Upper lobe of left lung (tissue), 6 donors: ENCODE results near the gene B4GALNT1. TPM values are rescaled to one million over a fixed set of nuclear protein-coding genes. Genes with fewer than 3 reads are reported as not detected.
A peak's percentile ranks its signal among the peaks of the same experiment; 100 is the strongest.
"Not testable (repeated sequence)": the region's sequence is repeated elsewhere in the genome, so short reads cannot be mapped to it uniquely, and the experiment has no call there.

Experiments used
- ATAC-seq, 2 donors: fragments of 200-7000 bp; cut with Tn5 transposase; one replicate each; pipeline ENCODE4 v1.9.1; 2022; ENCODE audit warnings: mild to moderate bottlenecking in 2 of 2, moderate library complexity in 2 of 2; ENCODE audit not compliant: low FRiP score in 2 of 2
- DNase-seq, 2 donors: peaks; one replicate each; pipeline ENCODE4 v3.0.0-alpha.2; 2019 to 2020
- H3K27ac ChIP-seq, 4 donors: fragments of 200-600 bp; sonication (generic); one replicate each; pipeline ENCODE4 v1.5.1; 2016 to 2019
- H3K27me3 ChIP-seq, 4 donors: fragments of 200-600 bp; sonication (generic); one replicate each; pipeline ENCODE4 v1.5.1; 2017 to 2019
- H3K36me3 ChIP-seq, 4 donors: fragments of 200-600 bp; sonication (generic); one replicate each; pipeline ENCODE4 v1.5.1; 2016 to 2019
- H3K4me1 ChIP-seq, 4 donors: fragments of 200-600 bp; sonication (generic); one replicate each; pipeline ENCODE4 v1.5.1; 2018 to 2019
- H3K4me3 ChIP-seq, 4 donors: fragments of 200-600 bp; sonication (generic); one replicate each; pipeline ENCODE4 v1.5.1; 2017 to 2019; ENCODE audit warnings: mild to moderate bottlenecking in 2 of 4, moderate library complexity in 1 of 4
- H3K9me3 ChIP-seq, 4 donors: fragments of 200-600 bp; sonication (generic); one replicate each; pipeline ENCODE4 v1.5.1; 2018 to 2019
- EP300 ChIP-seq, 4 donors: sonication (generic); formaldehyde crosslinking; IDR thresholded peaks; one replicate each; pipeline ENCODE4 v1.5.1; 2017; ENCODE audit warnings: antibody characterized with exemption in 4 of 4, control low read depth in 2 of 4
- POLR2A ChIP-seq, 4 donors: fragments of 450-650 bp; IDR thresholded peaks; one replicate each; pipeline ENCODE4 v1.5.1; 2016 to 2017; ENCODE audit warnings: antibody characterized with exemption in 4 of 4, mild to moderate bottlenecking in 2 of 4
- POLR2AphosphoS5 ChIP-seq, 2 donors: sonication (generic); formaldehyde crosslinking; IDR thresholded peaks; one replicate each; pipeline ENCODE4 v1.5.1; 2017; ENCODE audit warnings: antibody characterized with exemption in 2 of 2
- WGBS, 2 donors: methylation state at CpG; one replicate each; pipeline ENCODE4 v1.1.5; 2017 to 2018; 5-methylcytosine and 5-hydroxymethylcytosine counted together
- total RNA-seq, 6 donors: library from RNA; depleted of rRNA in 4 of 6; stranded (reverse); fragments of >200 nt in 4 of 6; gene quantifications; one replicate each; pipeline versions ENCODE4 v1.1.0 to v1.2.1, GENCODE V29; 2016 to 2021
- TF ChIP-seq, protein P1 (sequence below), 6 experiments: fragments of 450-650 bp in 4 of 6; fragments of 200-600 bp in 2 of 6; sonication (generic) in 2 of 6; IDR thresholded peaks; one replicate each; pipeline ENCODE4 v1.5.1; 2016 to 2019; ENCODE audit warnings: antibody characterized with exemption in 6 of 6
- donor health status: DM: no; HTN: no; CAD: no; lungs with moderate emphysema.
- donor health status: DM: no; HTN: yes; CAD: no; lungs with severe emphysema.

The B4GALNT1 gene
- total RNA-seq, 6 donors from 2014 or later = under 0.01 to 2.6 (median 0.80) TPM

DNA sequence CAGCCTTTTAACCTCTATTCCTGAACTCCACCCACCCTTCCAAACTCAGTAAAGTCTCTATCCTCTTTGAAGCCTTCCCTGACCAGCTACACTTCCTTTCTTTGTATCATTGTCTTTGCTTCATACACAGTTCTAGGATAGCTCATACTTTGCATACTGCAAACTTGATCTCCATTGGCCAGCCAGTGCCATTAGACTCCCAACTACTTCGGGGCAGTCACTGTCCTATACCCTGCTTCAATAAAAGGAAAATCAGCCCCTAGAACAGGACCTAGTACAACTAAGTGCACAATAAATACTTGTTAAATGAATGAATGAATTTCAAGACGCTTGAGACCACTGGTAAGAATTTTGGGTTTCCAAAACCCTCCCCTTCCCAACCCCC, 42.5 kb downstream of the B4GALNT1 start:
- Histone ChIP-seq H3K9me3 (no peaks in the 10 kb centered on the region), H3K4me3 (peak overlapping the region in 3 of 4 donors; percentile 65 to 89 (median 72)), H3K36me3 (peaks cover 0 to 7% (median 0%) of the 10 kb centered on the region in 4 donors), H3K4me1 (peaks cover 9 to 20% (median 16%) of the 10 kb centered on the region in 4 donors), H3K27ac (peak overlapping the region; percentile 72 to 81 (median 80)), H3K27me3 (no peaks in the 10 kb centered on the region)
- TF ChIP-seq, protein P1, sequence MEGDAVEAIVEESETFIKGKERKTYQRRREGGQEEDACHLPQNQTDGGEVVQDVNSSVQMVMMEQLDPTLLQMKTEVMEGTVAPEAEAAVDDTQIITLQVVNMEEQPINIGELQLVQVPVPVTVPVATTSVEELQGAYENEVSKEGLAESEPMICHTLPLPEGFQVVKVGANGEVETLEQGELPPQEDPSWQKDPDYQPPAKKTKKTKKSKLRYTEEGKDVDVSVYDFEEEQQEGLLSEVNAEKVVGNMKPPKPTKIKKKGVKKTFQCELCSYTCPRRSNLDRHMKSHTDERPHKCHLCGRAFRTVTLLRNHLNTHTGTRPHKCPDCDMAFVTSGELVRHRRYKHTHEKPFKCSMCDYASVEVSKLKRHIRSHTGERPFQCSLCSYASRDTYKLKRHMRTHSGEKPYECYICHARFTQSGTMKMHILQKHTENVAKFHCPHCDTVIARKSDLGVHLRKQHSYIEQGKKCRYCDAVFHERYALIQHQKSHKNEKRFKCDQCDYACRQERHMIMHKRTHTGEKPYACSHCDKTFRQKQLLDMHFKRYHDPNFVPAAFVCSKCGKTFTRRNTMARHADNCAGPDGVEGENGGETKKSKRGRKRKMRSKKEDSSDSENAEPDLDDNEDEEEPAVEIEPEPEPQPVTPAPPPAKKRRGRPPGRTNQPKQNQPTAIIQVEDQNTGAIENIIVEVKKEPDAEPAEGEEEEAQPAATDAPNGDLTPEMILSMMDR (IDR thresholded peaks at IDR 0.05) = no peak
- TF ChIP-seq EP300 (IDR thresholded peaks at IDR 0.05) (no peak), POLR2A (IDR thresholded peaks at IDR 0.05) (no peak), POLR2AphosphoS5 (IDR thresholded peaks at IDR 0.05) (no peak)
- DNase-seq (no peak), ATAC-seq (no peak)
- WGBS, 2 donors = 24 to 32% methylated on average over 2 of the region's 2 CpGs

GRCh38 chr12:57588951-57589610, 43.9 kb downstream of the B4GALNT1 start:
- ATAC-seq, H3K36me3 ChIP-seq, H3K27me3 ChIP-seq, H3K4me3 ChIP-seq, DNase-seq, H3K9me3 ChIP-seq, H3K27ac ChIP-seq: not testable (repeated sequence)
- peaks cover 9 to 20% (median 16%) of the 10 kb centered on the region in 4 donors for H3K4me1 ChIP-seq
- 86 to 89% methylated on average over 15 of the region's 15 CpGs for WGBS, 2 donors

- 85 to 87% methylated on average over 3 of the region's 3 CpGs for WGBS, 2 donors
- no peak for DNase-seq
- Histone ChIP-seq H3K27me3 (no peaks in the 10 kb centered on the region), H3K4me3 (no peak overlapping the region), H3K27ac (no peak overlapping the region), H3K9me3 (no peaks in the 10 kb centered on the region), H3K4me1 (peaks cover 1 to 17% (median 10%) of the 10 kb centered on the region in 4 donors), H3K36me3 (no peaks in the 10 kb centered on the region)
- TF ChIP-seq POLR2AphosphoS5 (IDR thresholded peaks at IDR 0.05) = no peak
- no peak for TF ChIP-seq POLR2A (IDR thresholded peaks at IDR 0.05)
- TF ChIP-seq, protein P1 (IDR thresholded peaks at IDR 0.05) = no peak
- no peak for TF ChIP-seq EP300 (IDR thresholded peaks at IDR 0.05)
- no peak for ATAC-seq
These were observed 46.1 kb downstream of the B4GALNT1 start for GRCh38 chr12:57586832-57587429.

DNA sequence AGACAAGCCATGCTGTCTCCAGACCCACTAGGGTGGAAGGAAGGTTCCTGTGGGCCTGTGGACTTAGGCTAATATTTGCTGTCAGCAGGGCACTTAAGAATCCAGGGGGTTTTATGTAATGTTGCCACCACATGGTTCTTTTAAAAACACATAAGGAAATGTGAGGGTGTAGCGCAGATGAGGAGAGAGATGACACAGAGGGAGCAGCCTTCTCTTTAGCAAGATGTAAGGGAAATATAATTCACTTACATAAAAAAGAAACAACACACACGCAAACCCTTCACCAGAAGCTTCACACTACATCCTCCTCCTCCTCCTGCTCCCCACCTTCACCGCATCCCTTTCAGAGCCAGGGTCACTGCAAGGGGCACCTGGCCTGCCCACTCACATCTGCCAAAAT, 46.9 kb downstream of the B4GALNT1 start:
- peaks cover 0 to 13% (median 6%) of the 10 kb centered on the region in 4 donors for H3K4me1 ChIP-seq
- DNase-seq (no peak), ATAC-seq (no peak)
- TF ChIP-seq POLR2A (IDR thresholded peaks at IDR 0.05) (no peak), POLR2AphosphoS5 (IDR thresholded peaks at IDR 0.05) (no peak), EP300 (IDR thresholded peaks at IDR 0.05) (no peak)
- TF ChIP-seq, protein P1 (IDR thresholded peaks at IDR 0.05) = no peak
- no peaks in the 10 kb centered on the region for H3K36me3 ChIP-seq
- H3K27me3 ChIP-seq = no peaks in the 10 kb centered on the region
- no peak overlapping the region for H3K4me3 ChIP-seq
- WGBS, 2 donors = 84 to 97% methylated on average over 3 of the region's 3 CpGs
- no peaks in the 10 kb centered on the region for H3K9me3 ChIP-seq
- no peak overlapping the region for H3K27ac ChIP-seq

GRCh38 chr12:57585156-57585555, 47.8 kb downstream of the B4GALNT1 start:
- Histone ChIP-seq H3K4me3 (no peak overlapping the region), H3K4me1 (peaks cover 0 to 5% (median 1%) of the 10 kb centered on the region in 4 donors), H3K27ac (no peak overlapping the region), H3K27me3 (no peaks in the 10 kb centered on the region), H3K9me3 (no peaks in the 10 kb centered on the region), H3K36me3 (no peaks in the 10 kb centered on the region)
- no peak for TF ChIP-seq POLR2AphosphoS5 (IDR thresholded peaks at IDR 0.05)
- TF ChIP-seq, protein P1 (IDR thresholded peaks at IDR 0.05) = no peak
- TF ChIP-seq POLR2A (IDR thresholded peaks at IDR 0.05) = no peak
- no peak for TF ChIP-seq EP300 (IDR thresholded peaks at IDR 0.05)
- 61 to 81% methylated on average over 2 of the region's 2 CpGs for WGBS, 2 donors
- DNase-seq (no peak), ATAC-seq (no peak)
